ACC112 (cell line): ENCODE measurements around the gene ERICH2.
A peak's percentile ranks its signal among the peaks of the same experiment; 100 is the strongest.
"Not testable (repeated sequence)": the region's sequence is repeated elsewhere in the genome, so short reads cannot be mapped to it uniquely, and the experiment has no call there.

ENCODE experiments used
- H2AFZ ChIP-seq: fragments of 200-600 bp; sonication (generic); one replicate; pipeline ENCODE4 v1.6.0; 2017; ENCODE audit warnings: antibody characterized with exemption, low read length; ENCODE audit not compliant: unreplicated experiment
- H3K27ac ChIP-seq: fragments of 200-600 bp; sonication (generic); 2 replicates; pipeline ENCODE4 v1.5.1; 2014; ENCODE audit warnings: low read depth, mild to moderate bottlenecking, antibody characterized with exemption, low read length, moderate library complexity
- H3K27me3 ChIP-seq: fragments of 200-600 bp; sonication (generic); 2 replicates; pipeline ENCODE4 v1.6.1; 2014; ENCODE audit warnings: mild to moderate bottlenecking, antibody characterized with exemption, low read length, moderate library complexity, mixed read lengths; ENCODE audit not compliant: insufficient read depth
- H3K36me3 ChIP-seq: fragments of 200-600 bp; sonication (generic); 2 replicates; pipeline ENCODE4 v1.6.1; 2016; ENCODE audit warnings: mild to moderate bottlenecking, antibody characterized with exemption, low read length, moderate library complexity, mixed read lengths; ENCODE audit not compliant: insufficient read depth
- H3K4me1 ChIP-seq: fragments of 200-600 bp; sonication (generic); one replicate; pipeline ENCODE4 v1.6.1; 2016; ENCODE audit warnings: low read length, mixed read lengths; ENCODE audit not compliant: insufficient read depth, unreplicated experiment, control insufficient read depth
- H3K4me3 ChIP-seq: fragments of 200-600 bp; sonication (generic); 2 replicates; pipeline ENCODE4 v1.5.1; 2014; ENCODE audit warnings: mild to moderate bottlenecking, low read depth, low read length
- H3K79me2 ChIP-seq: fragments of 200-600 bp; sonication (generic); one replicate; pipeline ENCODE4 v1.6.0; 2016; ENCODE audit warnings: low read length; ENCODE audit not compliant: control insufficient read depth, unreplicated experiment, insufficient read depth

ERICH2 gene

DNA sequence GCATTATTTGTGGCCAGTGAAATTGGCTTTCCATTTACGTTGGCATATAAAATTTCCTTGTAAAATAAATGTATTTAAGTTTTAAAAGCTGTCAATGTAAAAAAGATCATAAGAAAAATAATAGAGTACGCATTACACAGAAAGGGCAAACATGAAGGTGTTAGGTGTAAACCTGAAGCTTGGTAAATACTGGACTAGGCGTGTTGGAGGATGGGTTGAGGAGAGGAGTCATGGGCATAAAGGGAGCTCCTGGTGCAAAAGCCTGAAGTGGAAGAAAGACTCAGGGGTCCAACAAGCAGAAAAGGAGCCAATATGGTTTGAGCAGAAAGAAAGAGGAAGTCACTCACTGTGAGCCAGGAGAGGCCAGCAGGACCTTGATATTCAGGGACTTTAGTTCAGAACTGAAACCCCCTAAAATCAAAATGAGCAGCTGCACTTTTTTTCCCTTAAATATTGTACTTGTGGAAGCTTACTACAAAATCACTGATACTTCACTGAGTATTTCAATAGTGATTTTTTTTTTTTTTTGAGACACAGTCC lies 30.6 kb upstream of the ERICH2 start:
- Histone ChIP-seq H3K27ac (peak overlapping the region; percentile 71), H3K27me3 (no peaks in the 10 kb centered on the region), H2AFZ (peak overlapping the region; percentile 68), H3K4me1 (peaks cover 19% of the 10 kb centered on the region), H3K36me3 (no peaks in the 10 kb centered on the region), H3K79me2 (no peaks in the 10 kb centered on the region), H3K4me3 (no peak overlapping the region)

DNA sequence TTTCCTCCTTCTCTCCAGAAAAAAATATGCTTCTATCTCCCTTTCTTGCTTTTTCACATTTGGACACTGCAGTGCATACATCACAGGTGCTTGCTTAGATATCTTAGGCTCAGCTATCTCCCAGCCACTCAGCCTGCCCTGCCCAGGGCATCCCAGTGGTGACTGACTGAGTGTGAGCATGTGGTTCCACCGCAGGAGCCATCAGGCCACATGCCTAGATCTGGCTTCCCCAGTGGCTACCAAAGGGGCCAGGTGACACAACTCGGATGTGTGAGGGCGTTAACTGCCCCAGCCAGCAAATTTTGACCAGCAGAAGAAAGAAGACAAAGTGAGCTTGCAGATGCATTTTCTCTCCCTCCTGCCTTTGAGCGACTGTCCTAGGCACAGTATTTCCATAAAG lies 29.5 kb upstream of the ERICH2 start:
- Histone ChIP-seq H3K36me3 (no peaks in the 10 kb centered on the region), H2AFZ (no peak overlapping the region), H3K79me2 (no peaks in the 10 kb centered on the region), H3K4me3 (no peak overlapping the region), H3K4me1 (peaks cover 19% of the 10 kb centered on the region), H3K27ac (no peak overlapping the region), H3K27me3 (no peaks in the 10 kb centered on the region)

DNA sequence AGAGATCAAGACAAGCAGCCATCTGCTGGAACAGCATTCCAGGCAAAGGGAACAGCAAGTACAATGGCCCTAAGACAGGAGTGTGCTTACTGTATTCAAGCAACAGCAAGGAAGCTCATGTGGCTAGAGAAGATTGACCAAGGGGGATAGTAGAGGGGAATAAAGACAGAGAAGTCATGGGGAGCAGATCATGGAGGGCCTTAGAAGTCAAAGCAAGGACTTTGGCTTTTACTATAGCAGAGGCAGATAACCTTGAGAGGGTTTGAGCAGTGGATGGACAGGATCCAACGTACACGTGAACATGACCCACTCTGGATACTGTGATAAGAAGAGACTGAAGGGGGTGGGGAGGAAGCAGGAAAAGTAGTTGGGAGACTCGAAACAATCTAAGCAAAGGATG lies 28.2 kb upstream of the ERICH2 start:
- Histone ChIP-seq H3K4me1 (peaks cover 19% of the 10 kb centered on the region), H3K79me2 (no peaks in the 10 kb centered on the region), H3K27ac (no peak overlapping the region), H3K4me3 (no peak overlapping the region), H2AFZ (no peak overlapping the region), H3K27me3 (no peaks in the 10 kb centered on the region), H3K36me3 (no peaks in the 10 kb centered on the region)

DNA sequence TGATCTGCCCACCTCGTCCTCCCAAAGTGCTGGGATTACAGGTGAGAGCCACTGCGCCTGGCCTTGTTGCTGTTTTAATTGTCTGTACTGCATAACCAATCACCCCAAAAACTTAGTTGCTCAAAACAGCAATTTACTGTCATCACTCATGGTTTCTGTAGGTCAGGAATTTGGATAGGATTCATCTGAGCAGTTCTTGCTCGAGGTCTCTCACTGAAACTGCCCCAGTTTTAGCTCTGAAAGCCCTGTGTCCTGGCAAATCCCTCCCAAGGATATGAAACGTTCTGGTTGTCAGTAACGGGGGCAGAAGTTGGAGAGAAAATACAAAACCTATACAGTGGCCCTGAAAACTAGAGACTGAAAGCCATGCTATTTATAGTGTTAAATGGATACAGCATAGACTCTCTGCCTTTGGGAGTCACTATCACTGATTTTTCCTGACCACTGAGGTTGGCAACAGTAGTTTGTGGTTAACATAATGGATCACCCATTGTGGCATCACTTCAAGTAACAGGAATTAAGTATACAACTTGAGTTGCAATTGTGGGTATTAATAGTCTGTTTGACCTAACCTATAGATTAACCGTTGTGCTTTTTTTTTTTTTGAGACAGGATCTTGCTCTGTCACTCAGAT lies 27.2 kb upstream of the ERICH2 start:
- no peak overlapping the region for H3K27ac ChIP-seq
- H3K36me3 ChIP-seq = no peaks in the 10 kb centered on the region
- no peaks in the 10 kb centered on the region for H3K79me2 ChIP-seq
- no peak overlapping the region for H2AFZ ChIP-seq
- peaks cover 15% of the 10 kb centered on the region for H3K4me1 ChIP-seq
- H3K4me3 ChIP-seq = no peak overlapping the region
- no peaks in the 10 kb centered on the region for H3K27me3 ChIP-seq

DNA sequence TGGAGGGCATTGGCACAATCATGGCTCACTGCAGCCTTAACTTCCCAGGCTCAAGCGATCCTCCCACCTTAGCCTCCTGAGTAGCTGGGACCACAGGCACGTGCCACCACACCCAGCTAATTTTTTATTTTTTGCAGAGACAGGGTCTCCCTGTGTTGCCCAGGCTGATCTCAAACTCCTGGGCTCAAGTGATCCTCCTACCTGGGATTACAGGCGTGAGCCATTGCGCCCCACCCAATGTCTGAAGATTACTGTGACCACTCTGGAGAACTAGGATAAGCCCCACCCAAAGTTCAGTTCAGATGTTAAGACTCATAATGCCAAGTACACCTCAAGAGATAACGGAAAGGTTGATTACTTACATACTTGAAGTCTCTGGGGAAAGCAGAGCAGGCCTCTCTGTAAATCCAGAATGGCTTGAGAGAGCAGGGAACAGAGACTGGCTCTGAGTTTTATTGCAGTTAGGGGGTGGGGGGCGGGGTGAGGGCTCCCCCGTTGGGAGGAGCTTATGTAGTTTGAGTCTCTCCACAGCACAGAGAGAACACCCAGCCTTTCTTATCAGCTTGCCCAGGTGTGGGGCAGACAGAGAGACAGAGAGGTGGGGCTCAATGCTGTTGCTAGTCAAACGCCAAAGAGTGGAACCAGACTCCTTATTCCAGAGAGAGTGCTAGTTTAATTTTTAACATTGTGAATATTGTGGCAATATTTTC lies 26.5 kb upstream of the ERICH2 start:
- Histone ChIP-seq H3K27ac (no peak overlapping the region), H3K4me1 (peaks cover 11% of the 10 kb centered on the region), H3K27me3 (no peaks in the 10 kb centered on the region), H2AFZ (no peak overlapping the region), H3K4me3 (no peak overlapping the region), H3K79me2 (no peaks in the 10 kb centered on the region), H3K36me3 (no peaks in the 10 kb centered on the region)

DNA sequence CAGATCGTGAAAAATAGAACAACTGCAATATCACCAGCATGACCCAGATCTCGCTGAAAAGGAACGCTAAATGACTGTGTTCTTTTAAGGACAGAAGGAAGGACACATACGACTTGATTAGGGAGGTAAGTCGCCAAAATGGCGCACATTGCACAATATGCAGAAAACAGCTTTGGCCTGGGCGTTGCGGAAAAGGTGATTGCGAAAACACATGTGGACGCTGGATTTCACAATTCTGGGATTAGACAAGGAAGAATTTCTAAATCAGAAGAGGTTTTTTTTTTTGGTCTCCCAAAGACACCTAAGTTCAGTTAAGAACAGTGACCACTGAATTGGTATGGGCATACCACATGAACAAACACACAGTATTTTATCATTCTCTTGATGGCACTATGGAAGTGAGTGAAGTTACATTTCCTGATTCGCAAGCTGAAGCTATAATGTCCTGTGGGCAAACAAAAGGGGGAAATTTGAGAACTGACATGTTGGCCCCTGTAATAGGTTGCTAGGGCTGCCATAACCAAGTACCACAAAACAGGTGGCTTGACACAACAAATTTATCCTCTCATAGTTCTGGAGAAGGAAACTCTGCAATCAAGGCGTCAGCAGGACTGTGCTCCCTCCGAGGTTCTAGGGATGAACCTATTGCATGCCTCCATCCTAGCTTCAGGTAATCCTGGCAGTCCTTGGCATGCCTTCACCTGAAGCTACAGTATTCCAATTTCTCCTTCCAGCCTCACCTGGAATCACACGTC lies 25.8 kb upstream of the ERICH2 start:
- Histone ChIP-seq H3K27me3 (peaks cover 3% of the 10 kb centered on the region; the same call in 1 of the 2 replicates), H3K27ac (no peak overlapping the region), H3K4me1 (peaks cover 5% of the 10 kb centered on the region), H3K79me2 (no peaks in the 10 kb centered on the region), H2AFZ (no peak overlapping the region), H3K36me3 (no peaks in the 10 kb centered on the region), H3K4me3 (no peak overlapping the region)

DNA sequence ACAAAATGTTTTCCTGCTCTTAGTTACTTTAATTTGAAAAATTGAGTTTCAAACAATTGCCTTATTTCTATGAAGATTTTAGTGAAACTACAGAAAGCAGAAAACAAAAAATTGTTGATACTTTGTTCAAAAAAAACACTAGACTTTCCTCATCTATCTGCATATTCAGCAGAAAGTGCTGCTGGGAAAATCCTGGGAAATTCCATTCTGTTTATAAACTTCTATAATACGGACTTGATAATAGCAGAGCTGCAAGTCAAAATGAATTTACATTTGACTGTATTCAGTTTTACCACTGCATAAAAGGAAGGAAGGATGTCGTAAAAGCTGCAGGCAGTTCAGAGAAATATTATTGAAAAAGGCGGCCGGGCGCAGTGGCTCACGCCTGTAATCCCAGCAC lies 24.9 kb upstream of the ERICH2 start:
- Histone ChIP-seq H3K36me3 (no peaks in the 10 kb centered on the region), H3K4me1 (no peaks in the 10 kb centered on the region), H3K4me3 (no peak overlapping the region), H3K27ac (no peak overlapping the region), H3K27me3 (peaks cover 10% of the 10 kb centered on the region), H3K79me2 (no peaks in the 10 kb centered on the region), H2AFZ (no peak overlapping the region)

DNA sequence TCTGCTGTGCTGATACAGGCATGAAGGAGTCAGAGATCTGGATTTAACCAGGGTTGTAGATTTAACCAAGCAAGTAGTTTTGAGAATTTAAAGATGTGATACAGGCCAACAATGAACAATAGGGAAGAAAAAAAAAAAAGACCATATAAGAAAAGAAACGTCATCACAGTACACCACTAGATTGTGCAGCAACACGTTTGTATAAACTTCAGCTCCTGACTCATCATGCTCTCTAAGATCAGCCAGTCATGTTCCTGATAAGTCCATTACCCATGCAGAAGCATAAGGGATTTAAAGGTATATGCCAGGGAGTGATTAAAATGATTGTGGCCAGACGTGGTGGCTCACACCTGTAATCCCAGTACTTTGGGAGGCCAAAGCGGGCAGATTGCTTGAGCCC lies 22.3 kb upstream of the ERICH2 start:
- Histone ChIP-seq H3K4me1 (no peaks in the 10 kb centered on the region), H3K79me2 (no peaks in the 10 kb centered on the region), H2AFZ (peak overlapping the region; percentile 9), H3K4me3 (0 out of 2 replicates have a peak overlapping the region, but pooled peaks have one; percentile 11), H3K27me3 (peaks cover 10% of the 10 kb centered on the region), H3K36me3 (no peaks in the 10 kb centered on the region), H3K27ac (no peak overlapping the region)

DNA sequence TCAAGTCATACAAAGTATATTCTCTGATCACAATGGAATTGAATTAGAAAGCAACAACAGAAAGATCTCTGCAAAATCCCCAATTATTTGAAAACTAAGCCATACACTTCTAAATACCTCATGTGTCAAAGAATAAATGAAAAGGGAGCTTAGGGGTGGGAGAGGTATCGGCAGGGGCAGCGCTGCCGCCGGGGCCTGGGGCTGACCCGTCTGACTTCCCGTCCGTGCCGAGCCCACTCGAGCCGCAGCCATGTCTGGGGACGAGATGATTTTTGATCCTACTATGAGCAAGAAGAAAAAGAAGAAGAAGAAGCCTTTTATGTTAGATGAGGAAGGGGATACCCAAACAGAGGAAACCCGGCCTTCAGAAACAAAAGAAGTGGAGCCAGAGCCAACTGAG lies 18.6 kb upstream of the ERICH2 start:
- H3K36me3 ChIP-seq, H3K79me2 ChIP-seq, H3K4me3 ChIP-seq, H3K27ac ChIP-seq, H3K4me1 ChIP-seq, H2AFZ ChIP-seq: not testable (repeated sequence)
- H3K27me3 ChIP-seq = peaks cover 16% of the 10 kb centered on the region

DNA sequence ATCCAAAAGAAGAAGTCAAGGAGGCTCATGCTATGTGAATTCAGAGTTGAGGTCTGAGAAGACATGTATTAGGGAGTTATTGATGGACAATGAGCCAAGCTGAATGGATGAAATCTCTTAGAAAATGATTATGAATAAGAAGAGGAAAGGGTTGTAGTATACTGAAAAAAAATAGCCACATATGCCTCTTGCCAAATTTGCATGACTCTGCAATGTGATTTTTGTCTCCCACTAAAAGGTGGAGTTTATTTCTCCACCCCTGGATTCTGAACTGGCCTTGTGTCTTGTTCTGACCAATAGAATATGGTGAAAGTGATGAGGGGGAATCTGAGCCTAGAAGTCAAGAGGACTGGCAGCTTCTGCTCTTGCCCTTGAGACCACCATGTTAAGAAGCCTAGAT lies 8.6 kb upstream of the ERICH2 start:
- Histone ChIP-seq H3K27me3 (no peaks in the 10 kb centered on the region), H2AFZ (no peak overlapping the region), H3K79me2 (no peaks in the 10 kb centered on the region), H3K4me3 (no peak overlapping the region), H3K27ac (no peak overlapping the region), H3K36me3 (no peaks in the 10 kb centered on the region), H3K4me1 (no peaks in the 10 kb centered on the region)
